K562 (cell line): ENCODE measurements around the gene PRKCQ. TPM values are rescaled to one million over a fixed set of nuclear protein-coding genes. Genes with fewer than 3 reads are reported as not detected.
A peak's percentile ranks its signal among the peaks of the same experiment; 100 is the strongest.

Source experiments
- ATAC-seq: fragments of 200-7000 bp; cut with Tn5 transposase; 3 replicates; pipeline ENCODE4 v1.9.1; 2020; ENCODE audit warnings: moderate library complexity
- BruUV-seq: library from RNA; stranded (reverse); fragments of 400-500 nt; replicated peaks from 2 replicates; lab custom pipeline; 2021; lab: Mats Ljungman, UMichigan
- CTCF ChIA-PET: fragments of 300-600 bp; formaldehyde crosslinking; extraction: SDS; loops from one replicate; lab custom pipeline; 2021; ENCODE audit warnings: low intra/inter-chr PET ratio; lab: Yijun Ruan, JAX
- POLR2A ChIA-PET: fragments of 300-600, 350-650 bp; sonication (Branson Sonifier 250); formaldehyde crosslinking; extraction: SDS; loops from one replicate; lab custom pipeline; 2021; ENCODE audit warnings: antibody characterized with exemption, inconsistent platforms; lab: Yijun Ruan, JAX
- DNase-seq, 4 experiments: peaks; one replicate each; pipeline versions ENCODE4 v3.0.0 to v3.0.0-alpha.2; 2011 to 2018; ENCODE audit warnings: low spot score in 3 of 4, mixed read lengths in 3 of 4; ENCODE audit errors: extremely low read depth in 1 of 4
- FAIRE-seq: peaks from 2 replicates; lab custom pipeline; 2011; peaks lifted over from hg19 to GRCh38; lab: Jason Lieb, UNC
- H2AFZ ChIP-seq: 2 replicates; pipeline ENCODE4 v1.6.0; 2011; ENCODE audit warnings: low read depth, low read length, control low read depth, inconsistent platforms
- H3K27ac ChIP-seq: fragments of 200-600 bp; 3 replicates; pipeline ENCODE4 v1.8.0; 2011; ENCODE audit warnings: low read depth, mild to moderate bottlenecking, control low read depth, inconsistent platforms, low read length, moderate library complexity, mixed read lengths; ENCODE audit errors: extremely low read depth
- H3K27me3 ChIP-seq, 2 experiments: fragments of 300-600 bp in 1 of 2; 2 replicates in 1 of 2; 3 replicates in 1 of 2; pipeline versions ENCODE4 v1.6.0 to v1.8.0; 2011; ENCODE audit warnings: inconsistent platforms in 2 of 2, low read length in 2 of 2, mild to moderate bottlenecking in 1 of 2, mixed read lengths in 1 of 2, moderate library complexity in 1 of 2; ENCODE audit not compliant: control insufficient read depth in 2 of 2, insufficient read depth in 2 of 2
- H3K36me3 ChIP-seq: fragments of 300-600 bp; 3 replicates; pipeline ENCODE4 v1.8.0; 2011; ENCODE audit warnings: mild to moderate bottlenecking, low read length, inconsistent platforms; ENCODE audit not compliant: control insufficient read depth, insufficient read depth
- H3K4me1 ChIP-seq, 2 experiments: fragments of 200-600 bp in 1 of 2; replicated peaks in 1 of 2; 2 replicates in 1 of 2; 3 replicates in 1 of 2; pipeline versions ENCODE4 v1.5.1 to v1.8.0; 2011; ENCODE audit warnings: inconsistent platforms in 2 of 2, low read length in 2 of 2, mild to moderate bottlenecking in 1 of 2, mixed read lengths in 1 of 2, moderate library complexity in 1 of 2; ENCODE audit not compliant: control insufficient read depth in 2 of 2, insufficient read depth in 2 of 2
- H3K4me2 ChIP-seq: 2 replicates; pipeline ENCODE4 v1.6.1; 2011; ENCODE audit warnings: low read length, control low read depth, inconsistent platforms, mixed read lengths; ENCODE audit not compliant: insufficient read depth
- H3K4me3 ChIP-seq: fragments of 200-600 bp; sonication (generic), shearing (Covaris generic); 2 replicates; pipeline ENCODE4 v1.5.1; 2016; ENCODE audit warnings: control low read depth, inconsistent platforms
- H3K79me2 ChIP-seq: fragments of 200-600 bp; 3 replicates; pipeline ENCODE4 v1.8.0; 2011; ENCODE audit warnings: low read length, inconsistent platforms; ENCODE audit not compliant: control insufficient read depth, insufficient read depth
- H3K9ac ChIP-seq, 2 experiments: 2 replicates each; pipeline versions ENCODE4 v1.6.0 to v1.6.1; 2011; ENCODE audit warnings: low read depth in 2 of 2, low read length in 2 of 2, control low read depth in 1 of 2, inconsistent platforms in 1 of 2, mild to moderate bottlenecking in 1 of 2, mixed read lengths in 1 of 2; ENCODE audit not compliant: insufficient read depth in 1 of 2
- H3K9me1 ChIP-seq: one replicate; pipeline ENCODE4 v1.6.0; 2011; ENCODE audit warnings: inconsistent platforms, mild to moderate bottlenecking, low read length, moderate library complexity; ENCODE audit not compliant: control insufficient read depth, insufficient read depth
- H3K9me3 ChIP-seq: replicated peaks from 2 replicates; pipeline ENCODE4 v1.5.1; 2011; ENCODE audit warnings: low read depth, low read length, inconsistent platforms; ENCODE audit not compliant: control insufficient read depth, insufficient read depth
- H4K20me1 ChIP-seq: replicated peaks from 2 replicates; pipeline ENCODE4 v1.6.1; 2011; ENCODE audit warnings: low read length, inconsistent platforms, mixed read lengths; ENCODE audit not compliant: control insufficient read depth, insufficient read depth
- HDAC6 ChIP-seq: IDR thresholded peaks from 2 replicates; pipeline ENCODE4 v1.6.1; 2012; ENCODE audit warnings: low read depth, mild to moderate bottlenecking, control low read depth, inconsistent platforms, low read length, moderate library complexity
- KDM2B ChIP-seq: fragments of 250-450 bp; sonication (Bioruptor Pico); IDR thresholded peaks from 2 replicates; pipeline ENCODE4 v1.8.0; 2021; ENCODE audit warnings: mild to moderate bottlenecking, moderate library complexity
- PRMT5 ChIP-seq: sonication (generic); formaldehyde crosslinking; IDR thresholded peaks from 2 replicates; pipeline ENCODE4 v1.5.0; 2020; ENCODE audit warnings: missing genetic modification reagents
- RAD21 ChIP-seq, 2 experiments: fragments of 250-450 bp in 1 of 2; fragments of 450-650 bp in 1 of 2; sonication (Bioruptor Pico) in 1 of 2; formaldehyde crosslinking in 1 of 2; IDR thresholded peaks in 1 of 2; conservative IDR thresholded peaks in 1 of 2; 2 replicates each; pipeline versions ENCODE4 v1.4.0 to v1.8.0; 2020 to 2022; ENCODE audit warnings: mild to moderate bottlenecking in 2 of 2, moderate library complexity in 1 of 2
- SMAD3 ChIP-seq: fragments of 450-650 bp; formaldehyde crosslinking; conservative IDR thresholded peaks from 2 replicates; pipeline ENCODE4 v1.4.0; 2020; ENCODE audit warnings: mild to moderate bottlenecking
- STAT5A ChIP-seq: IDR thresholded peaks from 2 replicates; pipeline ENCODE4 v1.6.1; 2012; ENCODE audit warnings: low read length, inconsistent platforms, borderline replicate concordance
- ZC3H11A ChIP-seq: IDR thresholded peaks from 2 replicates; pipeline ENCODE4 v1.6.1; 2012; ENCODE audit warnings: low read depth, low read length, improper control_type of control experiment
- ZNF24 ChIP-seq: fragments of 450-650 bp; IDR thresholded peaks from 2 replicates; pipeline ENCODE4 v1.6.1; 2016
- WGBS: fragments of 100-300 bp; shearing (Covaris generic); methylation state at CpG from one replicate; pipeline ENCODE4 v1.1.6; 2016; ENCODE audit warnings: low coverage, mixed read lengths; ENCODE audit not compliant: insufficient coverage; ENCODE audit errors: missing lambda C conversion rate; 5-methylcytosine and 5-hydroxymethylcytosine counted together
- in situ Hi-C: fragments of 300-500 bp; cut with MboI; formaldehyde crosslinking; loops from 4 replicates; pipeline ENCODE4 v1.15.0; 2018; ENCODE audit warnings: inconsistent platforms, mixed read lengths
- intact Hi-C: fragments of 100-400 bp; cut with micrococcal nuclease; formaldehyde crosslinking; loops from 2 replicates; pipeline ENCODE4 v1.14.2; 2022
- polyA plus RNA-seq, 8 experiments: library from polyadenylated mRNA; depleted of rRNA in 4 of 8; stranded (reverse) in 5 of 8; unstranded in 3 of 8; fragments of >200 nt; fragmentation: Nextera tagmentation in 2 of 8; fragmentation: Illumina TruSeq in 1 of 8; extraction: Ambion mirVana in 2 of 8; extraction: Trizol in 1 of 8; gene quantifications; 2 replicates each; pipeline versions ENCODE4 v1.2.1 to v1.2.3, GENCODE V29; 2011 to 2014; ENCODE audit warnings: inconsistent platforms in 1 of 8, missing spikeins in 1 of 8
- total RNA-seq, 7 experiments: library from RNA; depleted of rRNA in 6 of 7; stranded (reverse); fragments of >200 nt in 6 of 7; fragmentation: Illumina TruSeq in 2 of 7; extraction: Trizol in 2 of 7; gene quantifications; 2 replicates each; pipeline versions ENCODE4 v1.2.1 to v1.2.3, GENCODE V29; 2011 to 2021; ENCODE audit warnings: low replicate concordance in 1 of 7
- TF ChIP-seq, protein P1 (sequence below), 3 experiments: IDR thresholded peaks in 2 of 3; conservative IDR thresholded peaks in 1 of 3; 2 replicates each; pipeline ENCODE4 v1.5.1; 2011 to 2012; ENCODE audit warnings: low read length in 3 of 3, mild to moderate bottlenecking in 3 of 3, control low read depth in 2 of 3, improper control_type of control experiment in 1 of 3, inconsistent platforms in 1 of 3, low read depth in 1 of 3, mixed read lengths in 1 of 3, moderate library complexity in 1 of 3; ENCODE audit not compliant: insufficient read depth in 2 of 3

The PRKCQ gene
- total and polyA plus RNA-seq, 9 of the 15 experiments (the other 6 are each of a cell fraction or from before 2014, with no cell fraction given), result 4.4 to 23.3 (median 14.6) TPM

DNA sequence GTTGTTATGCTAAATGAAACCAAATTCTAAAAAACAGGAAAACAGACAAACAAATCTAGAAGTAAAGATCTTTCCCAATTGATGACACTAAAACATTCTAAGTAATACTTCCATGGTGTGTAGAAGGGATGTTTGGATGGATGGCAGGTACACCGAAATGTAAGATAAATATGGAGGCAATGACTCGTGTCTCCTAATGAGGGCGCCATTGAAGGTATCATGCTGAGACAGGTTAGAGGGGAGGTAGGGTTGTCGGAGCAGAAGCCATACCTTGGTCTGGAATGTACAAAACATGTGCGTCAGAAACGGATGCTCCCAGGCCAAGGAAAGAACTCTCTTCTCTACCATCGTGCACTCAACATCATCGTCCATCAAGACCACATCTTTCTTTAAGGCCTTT, 101.4 kb downstream of the PRKCQ start:
- intact Hi-C loops, result no loop called here
- Histone ChIP-seq H3K27me3 (no peaks in the 10 kb centered on the region), H3K9me1 (no peaks in the 10 kb centered on the region), H4K20me1 (no peaks in the 10 kb centered on the region), H3K4me2 (no peak overlapping the region), H2AFZ (no peak overlapping the region), H3K9me3 (no peaks in the 10 kb centered on the region), H3K4me3 (no peak overlapping the region), H3K27ac (no peak overlapping the region)
- BruUV-seq, result no TSS peak
- peak; percentile 58 for ATAC-seq
- FAIRE-seq, result no peak
- WGBS, result 83% methylated on average over 8 of the region's 8 CpGs
- POLR2A ChIA-PET, result no interaction called here
- DNase-seq, result peak in 3 of 4 experiments; percentile 11 to 18 (median 14)
- CTCF ChIA-PET, result no interaction called here
- no peak for TF ChIP-seq SMAD3 (CRISPR knock-in tag)
- no peak for TF ChIP-seq ZNF24
- no peak for TF ChIP-seq KDM2B
- no peak for TF ChIP-seq STAT5A
- TF ChIP-seq PRMT5 (CRISPR knock-in tag), result no peak
- TF ChIP-seq ZC3H11A, result no peak
- peak in 1 of 2 experiments; percentile 29; a peak in 1 of 4 replicates for TF ChIP-seq RAD21 (CRISPR knock-in tag; conservative IDR thresholded peaks at IDR 0.05 in 1 of 2, IDR thresholded peaks at IDR 0.05 in 1 of 2)
- TF ChIP-seq HDAC6, result no peak
- TF ChIP-seq, protein P1, sequence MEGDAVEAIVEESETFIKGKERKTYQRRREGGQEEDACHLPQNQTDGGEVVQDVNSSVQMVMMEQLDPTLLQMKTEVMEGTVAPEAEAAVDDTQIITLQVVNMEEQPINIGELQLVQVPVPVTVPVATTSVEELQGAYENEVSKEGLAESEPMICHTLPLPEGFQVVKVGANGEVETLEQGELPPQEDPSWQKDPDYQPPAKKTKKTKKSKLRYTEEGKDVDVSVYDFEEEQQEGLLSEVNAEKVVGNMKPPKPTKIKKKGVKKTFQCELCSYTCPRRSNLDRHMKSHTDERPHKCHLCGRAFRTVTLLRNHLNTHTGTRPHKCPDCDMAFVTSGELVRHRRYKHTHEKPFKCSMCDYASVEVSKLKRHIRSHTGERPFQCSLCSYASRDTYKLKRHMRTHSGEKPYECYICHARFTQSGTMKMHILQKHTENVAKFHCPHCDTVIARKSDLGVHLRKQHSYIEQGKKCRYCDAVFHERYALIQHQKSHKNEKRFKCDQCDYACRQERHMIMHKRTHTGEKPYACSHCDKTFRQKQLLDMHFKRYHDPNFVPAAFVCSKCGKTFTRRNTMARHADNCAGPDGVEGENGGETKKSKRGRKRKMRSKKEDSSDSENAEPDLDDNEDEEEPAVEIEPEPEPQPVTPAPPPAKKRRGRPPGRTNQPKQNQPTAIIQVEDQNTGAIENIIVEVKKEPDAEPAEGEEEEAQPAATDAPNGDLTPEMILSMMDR (IDR thresholded peaks at IDR 0.05 in 2 of 3, conservative IDR thresholded peaks at IDR 0.05 in 1 of 3; ENCODE audit: insufficient read depth in 2 of 3, low read depth in 1 of 3, low read length in 3 of 3), result peak; percentile 22 to 38 (median 36); a peak in 4 of 6 replicates
- TF ChIP-seq, all 486 proteins: peak for 2
- H3K9ac ChIP-seq, result no peak overlapping the region
- in situ Hi-C loops, result no loop called here
- no peaks in the 10 kb centered on the region for H3K79me2 ChIP-seq
- peaks cover 4 to 22% of the 10 kb centered on the region in 2 experiments; a peak in 4 of 5 replicates for H3K4me1 ChIP-seq
- H3K36me3 ChIP-seq, result peaks cover 31% of the 10 kb centered on the region
